A549 (cell line): ENCODE results near the gene PTPRH. TPM values are rescaled to one million over a fixed set of nuclear protein-coding genes. Genes with fewer than 3 reads are reported as not detected.

Experiments
- ATAC-seq, 2 experiments: fragments of 200-7000 bp in 1 of 2; fragments of >200 bp in 1 of 2; cut with Nextera tagmentation in 1 of 2; cut with Tn5 transposase in 1 of 2; 3 replicates each; pipeline versions ENCODE4 v1.8.0 to v1.9.1; 2018 to 2020; ENCODE audit warnings: mild to moderate bottlenecking in 1 of 2, moderate library complexity in 1 of 2
- CTCF ChIA-PET: fragments of 300-600 bp; sonication (Branson Sonifier 250); formaldehyde crosslinking; extraction: SDS; loops from one replicate; lab custom pipeline; 2021; ENCODE audit warnings: antibody characterized with exemption, inconsistent platforms; lab: Yijun Ruan, JAX
- POLR2A ChIA-PET: fragments of 350-600 bp; formaldehyde crosslinking; extraction: SDS; loops from one replicate; lab custom pipeline; 2021; ENCODE audit warnings: antibody characterized with exemption, inconsistent platforms; lab: Yijun Ruan, JAX
- DNase-seq, 2 experiments: peaks; one replicate each; pipeline versions ENCODE4 v3.0.0 to v3.0.0-alpha.2; 2011 to 2016; ENCODE audit warnings: low read depth in 1 of 2, low spot score in 1 of 2
- FAIRE-seq: peaks from 2 replicates; lab custom pipeline; 2011; peaks lifted over from hg19 to GRCh38; lab: Jason Lieb, UNC
- H3K27ac ChIP-seq, 2 experiments: fragments of >200 bp; sonication (Bioruptor Twin); formaldehyde crosslinking; 3 replicates each; pipeline ENCODE4 v1.5.1; 2016 to 2017
- H3K4me1 ChIP-seq: fragments of >200 bp; sonication (Bioruptor Twin); formaldehyde crosslinking; 3 replicates; pipeline ENCODE4 v1.6.1; 2016
- H3K4me2 ChIP-seq: fragments of >200 bp; sonication (Bioruptor Twin); formaldehyde crosslinking; 3 replicates; pipeline ENCODE4 v1.6.1; 2016
- H3K4me3 ChIP-seq: fragments of >200 bp; sonication (Bioruptor Twin); formaldehyde crosslinking; 3 replicates; pipeline ENCODE4 v1.5.1; 2016
- H3K9me3 ChIP-seq: fragments of >200 bp; sonication (Bioruptor Twin); formaldehyde crosslinking; 3 replicates; pipeline ENCODE4 v1.6.1; 2016
- BHLHE40 ChIP-seq: IDR thresholded peaks from 2 replicates; pipeline ENCODE4 v1.6.1; 2012; ENCODE audit warnings: low read depth, low read length, inconsistent platforms
- CBX2 ChIP-seq: fragments of 200-600 bp; sonication (generic); IDR thresholded peaks from 2 replicates; pipeline ENCODE4 v1.6.1; 2016; ENCODE audit warnings: low read depth, mild to moderate bottlenecking, borderline replicate concordance
- EHMT2 ChIP-seq: fragments of 200-600 bp; sonication (generic); IDR thresholded peaks from 2 replicates; pipeline ENCODE4 v1.6.1; 2016; ENCODE audit warnings: antibody characterized with exemption, low read depth, mild to moderate bottlenecking, moderate library complexity
- EP300 ChIP-seq, 2 experiments: fragments of >200 bp; sonication (Bioruptor Twin); formaldehyde crosslinking; IDR thresholded peaks; 2 replicates in 1 of 2; 3 replicates in 1 of 2; pipeline ENCODE4 v1.6.1; 2016 to 2017
- HOXB13 ChIP-seq: fragments of 250-450 bp; sonication (Bioruptor Pico); IDR thresholded peaks from 2 replicates; pipeline ENCODE4 v1.5.0; 2020; ENCODE audit warnings: low read depth, mild to moderate bottlenecking, moderate library complexity
- HOXB5 ChIP-seq: fragments of 250-450 bp; sonication (Bioruptor Pico); IDR thresholded peaks from 2 replicates; pipeline ENCODE4 v1.5.0; 2020; ENCODE audit warnings: mild to moderate bottlenecking, moderate library complexity
- JUNB ChIP-seq: fragments of >200 bp; sonication (Bioruptor Twin); formaldehyde crosslinking; IDR thresholded peaks from 2 replicates; pipeline ENCODE4 v1.6.1; 2016
- KDM1A ChIP-seq: fragments of 200-600 bp; sonication (generic); IDR thresholded peaks from 2 replicates; pipeline ENCODE4 v1.6.1; 2016; ENCODE audit warnings: low read depth, mild to moderate bottlenecking
- KDM5A ChIP-seq: fragments of 200-600 bp; sonication (generic); IDR thresholded peaks from 2 replicates; pipeline ENCODE4 v1.6.1; 2016; ENCODE audit warnings: antibody characterized with exemption, mild to moderate bottlenecking
- MAFK ChIP-seq: fragments of 450-650 bp; IDR thresholded peaks from 2 replicates; pipeline ENCODE4 v1.6.1; 2014; ENCODE audit not compliant: partially characterized antibody
- POLR2A ChIP-seq: IDR thresholded peaks from 2 replicates; pipeline ENCODE4 v1.6.1; 2012; ENCODE audit warnings: mild to moderate bottlenecking, low read length
- RARB ChIP-seq: fragments of 250-450 bp; sonication (Bioruptor Pico); IDR thresholded peaks from 2 replicates; pipeline ENCODE4 v1.8.0; 2021; ENCODE audit warnings: mild to moderate bottlenecking, moderate library complexity
- RCOR1 ChIP-seq: fragments of 150-350 bp; IDR thresholded peaks from 2 replicates; pipeline ENCODE4 v1.6.1; 2014; ENCODE audit warnings: antibody characterized with exemption, low read length, low read depth
- RFX5 ChIP-seq: fragments of 450-650 bp; IDR thresholded peaks from 2 replicates; pipeline ENCODE4 v1.7.1; 2014; ENCODE audit warnings: antibody characterized with exemption, mild to moderate bottlenecking, moderate library complexity
- SREBF2 ChIP-seq: fragments of 450-650 bp; IDR thresholded peaks from 2 replicates; pipeline ENCODE4 v1.6.1; 2014; ENCODE audit warnings: mild to moderate bottlenecking, moderate library complexity
- ZC3H11A ChIP-seq: fragments of 450-650 bp; IDR thresholded peaks from 2 replicates; pipeline ENCODE4 v1.6.1; 2014; ENCODE audit warnings: antibody characterized with exemption, mild to moderate bottlenecking
- ZFP36 ChIP-seq: fragments of 450-650 bp; IDR thresholded peaks from 2 replicates; pipeline ENCODE4 v1.6.1; 2014; ENCODE audit warnings: borderline replicate concordance; ENCODE audit not compliant: partially characterized antibody
- ZNF302 ChIP-seq: fragments of 250-450 bp; sonication (Bioruptor Pico); IDR thresholded peaks from 2 replicates; pipeline ENCODE4 v1.9.0; 2021; ENCODE audit warnings: inconsistent platforms, mild to moderate bottlenecking, moderate library complexity
- ZSCAN20 ChIP-seq: fragments of 250-450 bp; sonication (Bioruptor Pico); IDR thresholded peaks from 2 replicates; pipeline ENCODE4 v1.8.0; 2022; ENCODE audit warnings: mild to moderate bottlenecking, moderate library complexity
- WGBS: methylation state at CpG from one replicate; pipeline ENCODE4 v1.1.6; 2017; ENCODE audit errors: missing lambda C conversion rate; 5-methylcytosine and 5-hydroxymethylcytosine counted together
- polyA plus RNA-seq, 4 experiments: library from polyadenylated mRNA; depleted of rRNA in 3 of 4; stranded (reverse); fragments of >200 nt; fragmentation: RNase III in 1 of 4; extraction: RNeasy Plus Mini Kit Qiagen cat#74134 plus additional on column Dnase treatment in 1 of 4; gene quantifications; 2 replicates in 3 of 4; 3 replicates in 1 of 4; pipeline ENCODE4 v1.2.3, GENCODE V29; 2011 to 2017
- TF ChIP-seq, protein P1 (sequence below): fragments of 200-600 bp; sonication (generic); IDR thresholded peaks from 2 replicates; pipeline ENCODE4 v1.6.1; 2016; ENCODE audit warnings: antibody characterized with exemption, mild to moderate bottlenecking, moderate library complexity
- TF ChIP-seq, protein P2 (sequence below): fragments of >200 bp; sonication (Bioruptor Twin); formaldehyde crosslinking; IDR thresholded peaks from 2 replicates; pipeline ENCODE4 v1.6.1; 2016
- TF ChIP-seq, protein P3 (sequence below): fragments of 450-650 bp; IDR thresholded peaks from 2 replicates; pipeline ENCODE4 v1.6.1; 2014; ENCODE audit warnings: antibody characterized with exemption
- TF ChIP-seq, protein P4 (sequence below): fragments of >200 bp; sonication (Bioruptor Twin); formaldehyde crosslinking; IDR thresholded peaks from 3 replicates; pipeline ENCODE4 v1.5.1; 2016

PTPRH gene
- polyA plus RNA-seq, 2 of the 4 experiments (the other 2 are of a cell fraction) = 1.6 to 4.2 TPM

DNA sequence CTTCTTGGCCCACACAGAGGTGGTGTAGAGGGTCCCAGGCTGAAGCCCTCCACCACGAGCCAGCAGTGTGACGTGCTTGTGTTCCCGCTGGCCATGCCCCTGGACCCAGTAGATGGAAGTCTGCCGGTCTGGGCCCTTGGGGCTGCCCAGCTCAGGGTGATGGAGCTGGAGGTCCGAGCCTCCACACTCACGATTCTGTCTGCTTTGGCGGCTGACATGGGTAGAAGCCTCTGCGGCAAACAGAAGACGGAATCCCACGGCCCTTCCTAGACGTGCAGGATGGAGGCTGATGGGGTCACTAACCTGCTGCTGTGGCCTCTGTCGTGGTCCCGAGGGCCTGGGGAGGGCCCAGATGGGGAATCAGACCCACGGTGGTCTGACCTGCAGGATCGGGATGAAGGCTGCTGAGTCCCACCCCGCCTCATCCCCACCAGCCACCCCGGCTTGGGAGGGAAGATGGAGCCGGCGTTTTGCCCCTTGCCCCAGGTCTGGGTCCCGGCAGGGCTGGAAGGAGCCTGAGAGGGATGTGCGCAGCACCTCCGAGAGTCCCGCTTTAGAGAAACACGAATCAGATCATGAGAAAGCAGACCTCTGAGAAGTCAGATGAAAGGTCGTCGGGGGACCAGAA, 14.9 kb upstream of the PTPRH start:
- ChIA-PET POLR2A (interaction anchor here (1.0 kb wide), 1 partner anchor 15 kb away, joined by 3 read pairs; no protein-coding TSS in a partner anchor), CTCF (no interaction called here)
- WGBS = 90% methylated on average over 26 of the region's 26 CpGs
- DNase-seq = no peak
- H3K4me1 ChIP-seq = peaks cover 9% of the 10 kb centered on the region
- H3K4me3 ChIP-seq = no peak overlapping the region
- H3K4me2 ChIP-seq = no peak overlapping the region
- ATAC-seq = peak in 1 of 2 experiments; percentile 5; a peak in 3 of 6 replicates
- no peak for FAIRE-seq
- peaks cover 7% of the 10 kb centered on the region; the same call in 2 of the 3 replicates for H3K9me3 ChIP-seq
- TF ChIP-seq, protein P1, sequence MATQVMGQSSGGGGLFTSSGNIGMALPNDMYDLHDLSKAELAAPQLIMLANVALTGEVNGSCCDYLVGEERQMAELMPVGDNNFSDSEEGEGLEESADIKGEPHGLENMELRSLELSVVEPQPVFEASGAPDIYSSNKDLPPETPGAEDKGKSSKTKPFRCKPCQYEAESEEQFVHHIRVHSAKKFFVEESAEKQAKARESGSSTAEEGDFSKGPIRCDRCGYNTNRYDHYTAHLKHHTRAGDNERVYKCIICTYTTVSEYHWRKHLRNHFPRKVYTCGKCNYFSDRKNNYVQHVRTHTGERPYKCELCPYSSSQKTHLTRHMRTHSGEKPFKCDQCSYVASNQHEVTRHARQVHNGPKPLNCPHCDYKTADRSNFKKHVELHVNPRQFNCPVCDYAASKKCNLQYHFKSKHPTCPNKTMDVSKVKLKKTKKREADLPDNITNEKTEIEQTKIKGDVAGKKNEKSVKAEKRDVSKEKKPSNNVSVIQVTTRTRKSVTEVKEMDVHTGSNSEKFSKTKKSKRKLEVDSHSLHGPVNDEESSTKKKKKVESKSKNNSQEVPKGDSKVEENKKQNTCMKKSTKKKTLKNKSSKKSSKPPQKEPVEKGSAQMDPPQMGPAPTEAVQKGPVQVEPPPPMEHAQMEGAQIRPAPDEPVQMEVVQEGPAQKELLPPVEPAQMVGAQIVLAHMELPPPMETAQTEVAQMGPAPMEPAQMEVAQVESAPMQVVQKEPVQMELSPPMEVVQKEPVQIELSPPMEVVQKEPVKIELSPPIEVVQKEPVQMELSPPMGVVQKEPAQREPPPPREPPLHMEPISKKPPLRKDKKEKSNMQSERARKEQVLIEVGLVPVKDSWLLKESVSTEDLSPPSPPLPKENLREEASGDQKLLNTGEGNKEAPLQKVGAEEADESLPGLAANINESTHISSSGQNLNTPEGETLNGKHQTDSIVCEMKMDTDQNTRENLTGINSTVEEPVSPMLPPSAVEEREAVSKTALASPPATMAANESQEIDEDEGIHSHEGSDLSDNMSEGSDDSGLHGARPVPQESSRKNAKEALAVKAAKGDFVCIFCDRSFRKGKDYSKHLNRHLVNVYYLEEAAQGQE = no peak
- TF ChIP-seq, protein P2, sequence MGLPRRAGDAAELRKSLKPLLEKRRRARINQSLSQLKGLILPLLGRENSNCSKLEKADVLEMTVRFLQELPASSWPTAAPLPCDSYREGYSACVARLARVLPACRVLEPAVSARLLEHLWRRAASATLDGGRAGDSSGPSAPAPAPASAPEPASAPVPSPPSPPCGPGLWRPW = no peak
- TF ChIP-seq BHLHE40 (no peak), ZFP36 (no peak), HOXB5 (no peak), SREBF2 (no peak), ZSCAN20 (CRISPR knock-in tag) (no peak), MAFK (no peak), KDM5A (no peak), RARB (no peak), RFX5 (no peak), ZNF302 (CRISPR knock-in tag) (no peak), KDM1A (no peak), HOXB13 (CRISPR knock-in tag) (no peak), EP300 (IDR thresholded peaks at IDR 0.05) (no peak), EHMT2 (no peak)
- no peak overlapping the region for H3K27ac ChIP-seq

DNA sequence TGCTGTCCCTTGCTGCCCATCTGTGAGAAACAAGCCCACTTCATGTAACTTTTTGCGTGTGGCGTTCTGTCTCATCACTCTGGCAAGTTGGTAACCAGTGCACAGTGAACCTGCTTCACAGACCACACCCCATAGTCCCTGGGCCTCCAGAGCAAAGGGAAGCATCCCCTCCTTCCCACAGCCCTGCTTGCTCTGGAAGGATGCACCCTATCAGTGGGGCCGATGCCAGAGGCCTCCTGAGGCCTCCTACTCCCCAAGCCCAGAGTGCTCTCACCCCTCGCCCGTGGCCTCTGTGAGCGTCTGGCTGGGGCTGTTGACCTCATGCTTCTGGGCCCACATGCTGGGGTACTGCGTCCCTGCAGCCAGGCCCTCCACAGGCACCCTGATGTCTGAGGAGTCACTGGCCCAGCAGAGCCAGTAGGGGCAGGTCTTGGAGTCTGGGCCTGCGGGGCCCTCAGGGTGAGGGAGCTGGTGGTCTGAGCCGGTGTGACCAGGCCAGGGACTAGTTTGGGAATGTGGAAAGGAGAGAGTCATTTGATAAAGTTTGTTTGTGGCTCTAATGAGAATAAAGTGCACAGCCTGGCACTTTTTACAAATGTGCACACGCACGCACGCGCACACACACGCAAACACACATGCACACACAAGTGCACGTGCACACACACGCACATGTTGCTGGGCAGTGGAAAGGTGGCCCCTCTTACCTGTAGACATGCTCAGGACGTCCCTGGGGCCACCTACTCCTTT, 14.2 kb upstream of the PTPRH start:
- WGBS = 85% methylated on average over 17 of the region's 17 CpGs
- TF ChIP-seq HOXB5 (no peak), ZNF302 (CRISPR knock-in tag) (no peak), JUNB (no peak), SREBF2 (no peak), RCOR1 (no peak), CBX2 (no peak), ZFP36 (no peak), POLR2A (no peak), ZC3H11A (no peak)
- TF ChIP-seq, protein P3, sequence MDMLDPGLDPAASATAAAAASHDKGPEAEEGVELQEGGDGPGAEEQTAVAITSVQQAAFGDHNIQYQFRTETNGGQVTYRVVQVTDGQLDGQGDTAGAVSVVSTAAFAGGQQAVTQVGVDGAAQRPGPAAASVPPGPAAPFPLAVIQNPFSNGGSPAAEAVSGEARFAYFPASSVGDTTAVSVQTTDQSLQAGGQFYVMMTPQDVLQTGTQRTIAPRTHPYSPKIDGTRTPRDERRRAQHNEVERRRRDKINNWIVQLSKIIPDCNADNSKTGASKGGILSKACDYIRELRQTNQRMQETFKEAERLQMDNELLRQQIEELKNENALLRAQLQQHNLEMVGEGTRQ = no peak
- TF ChIP-seq, protein P2 = no peak
- TF ChIP-seq, protein P4, sequence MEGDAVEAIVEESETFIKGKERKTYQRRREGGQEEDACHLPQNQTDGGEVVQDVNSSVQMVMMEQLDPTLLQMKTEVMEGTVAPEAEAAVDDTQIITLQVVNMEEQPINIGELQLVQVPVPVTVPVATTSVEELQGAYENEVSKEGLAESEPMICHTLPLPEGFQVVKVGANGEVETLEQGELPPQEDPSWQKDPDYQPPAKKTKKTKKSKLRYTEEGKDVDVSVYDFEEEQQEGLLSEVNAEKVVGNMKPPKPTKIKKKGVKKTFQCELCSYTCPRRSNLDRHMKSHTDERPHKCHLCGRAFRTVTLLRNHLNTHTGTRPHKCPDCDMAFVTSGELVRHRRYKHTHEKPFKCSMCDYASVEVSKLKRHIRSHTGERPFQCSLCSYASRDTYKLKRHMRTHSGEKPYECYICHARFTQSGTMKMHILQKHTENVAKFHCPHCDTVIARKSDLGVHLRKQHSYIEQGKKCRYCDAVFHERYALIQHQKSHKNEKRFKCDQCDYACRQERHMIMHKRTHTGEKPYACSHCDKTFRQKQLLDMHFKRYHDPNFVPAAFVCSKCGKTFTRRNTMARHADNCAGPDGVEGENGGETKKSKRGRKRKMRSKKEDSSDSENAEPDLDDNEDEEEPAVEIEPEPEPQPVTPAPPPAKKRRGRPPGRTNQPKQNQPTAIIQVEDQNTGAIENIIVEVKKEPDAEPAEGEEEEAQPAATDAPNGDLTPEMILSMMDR = no peak
- no peak for FAIRE-seq
- no peak overlapping the region for H3K27ac ChIP-seq
- peak; percentile 32 to 36; a peak in 5 of 6 replicates for ATAC-seq
- H3K4me3 ChIP-seq = no peak overlapping the region
- H3K4me1 ChIP-seq = peaks cover 2% of the 10 kb centered on the region
- CTCF ChIA-PET = no interaction called here
- no peak for DNase-seq
- H3K4me2 ChIP-seq = no peak overlapping the region
- POLR2A ChIA-PET = interaction anchor here (1.0 kb wide), 1 partner anchor 15 kb away, joined by 3 read pairs; no protein-coding TSS in a partner anchor
- peaks cover 7% of the 10 kb centered on the region; the same call in 2 of the 3 replicates for H3K9me3 ChIP-seq
